Right ventricle myocardium inferior (tissue), 1 donor: ENCODE results near the gene LGALS9. TPM values are rescaled to one million over a fixed set of nuclear protein-coding genes. Genes with fewer than 3 reads are reported as not detected.

ENCODE experiments used
- total RNA-seq: library from RNA; stranded (reverse); fragmentation: NEBNext Ultra II Directional; extraction: Animal tissue kit (Norgen Biotek cat#: 25700); gene quantifications from one replicate; pipeline ENCODE4 v1.2.1, GENCODE V29; 2021
- donor health status: DM: no; HTN: yes; CAD: no; lungs with severe emphysema.

The LGALS9 gene
- total RNA-seq, 1 donor from 2014 or later, result 18.2 TPM

Other genes starting within 250 kb of the LGALS9 start
- gene KSR1, start 174.7 kb upstream of the LGALS9 start, total RNA-seq, result 9.5 TPM
- gene NOS2, start 169.3 kb downstream of the LGALS9 start, total RNA-seq, result 0.22 TPM